HG03439 (cell line): ENCODE results near the gene BOLL.
"Not testable (repeated sequence)": the region's sequence is repeated elsewhere in the genome, so short reads cannot be mapped to it uniquely, and the experiment has no call there.

Source experiments
- ATAC-seq: cut with Tn5 transposase; IDR thresholded peaks from one replicate; pipeline ENCODE4 v1.9.1; 2021; ENCODE audit warnings: mild to moderate bottlenecking, moderate library complexity; ENCODE audit not compliant: unreplicated experiment

Gene BOLL

GRCh38 chr2:197784956-197785941 is at the start of gene BOLL:
Gene BOLL, minus strand, starts transcription at chr2:197785319. Its CDS starts 3,469 bp downstream, at chr2:197781850.
- ATAC-seq, result no peak

- ATAC-seq, result not testable (repeated sequence)
Observed at GRCh38 chr2:197834771-197835170, 49.7 kb upstream of the BOLL start.

- no peak for ATAC-seq
Observed at GRCh38 chr2:197828464-197829135, 43.5 kb upstream of the BOLL start.

GRCh38 chr2:197827618-197828017 is 42.5 kb upstream of the BOLL start:
- no peak for ATAC-seq

- ATAC-seq, result no peak
Observed at GRCh38 chr2:197822333-197822732, 37.2 kb upstream of the BOLL start.

GRCh38 chr2:197821550-197822289 is 36.6 kb upstream of the BOLL start:
- no peak for ATAC-seq

GRCh38 chr2:197814526-197814925 is 29.4 kb upstream of the BOLL start:
- ATAC-seq, result no peak

GRCh38 chr2:197813093-197813787 is 28.1 kb upstream of the BOLL start:
- no peak for ATAC-seq

- no peak for ATAC-seq
Observed at GRCh38 chr2:197810491-197810890, 25.4 kb upstream of the BOLL start.

GRCh38 chr2:197810016-197810415 is 24.9 kb upstream of the BOLL start:
- ATAC-seq, result no peak

GRCh38 chr2:197809064-197809463 is 23.9 kb upstream of the BOLL start:
- no peak for ATAC-seq

- no peak for ATAC-seq
Observed at GRCh38 chr2:197805715-197806633, 20.9 kb upstream of the BOLL start.

- ATAC-seq, result peak; percentile 33
Observed at GRCh38 chr2:197804758-197805714, 19.9 kb upstream of the BOLL start.

- ATAC-seq, result peak; percentile 100
Observed at GRCh38 chr2:197804049-197804757, 19.1 kb upstream of the BOLL start, which contains the start of gene PLCL1. Gene PLCL1, plus strand, starts transcription at chr2:197804593.

GRCh38 chr2:197803033-197803444 is 17.9 kb upstream of the BOLL start:
- ATAC-seq, result no peak

- no peak for ATAC-seq
Observed at GRCh38 chr2:197801033-197801432, 15.9 kb upstream of the BOLL start.

- no peak for ATAC-seq
Observed at GRCh38 chr2:197800091-197800490, 15.0 kb upstream of the BOLL start.

GRCh38 chr2:197799068-197799467 is 13.9 kb upstream of the BOLL start:
- ATAC-seq, result no peak
